Adrenal gland (tissue), 5 donors: ENCODE measurements around the gene MGMT.

Source experiments
- CTCF ChIP-seq, 6 experiments: fragments of 450-650 bp in 4 of 6; fragments of 200-600 bp in 2 of 6; sonication (generic) in 1 of 6; IDR thresholded peaks; 1 replicate in 5 of 6; 2 replicates in 1 of 6; pipeline versions ENCODE4 v1.5.1 to v1.8.0; 2016 to 2021; ENCODE audit warnings: antibody characterized with exemption in 6 of 6, mild to moderate bottlenecking in 2 of 6, moderate library complexity in 1 of 6
- POLR2A ChIP-seq, 2 donors: fragments of 450-650 bp; IDR thresholded peaks; one replicate each; pipeline ENCODE4 v1.6.1; 2017; ENCODE audit warnings: antibody characterized with exemption in 2 of 2, mild to moderate bottlenecking in 2 of 2, moderate library complexity in 1 of 2
- donor health status: DM: no; HTN: no; CAD: no.

GRCh38 chr10:129604333-129605032 is 137.4 kb downstream of the MGMT start:
- TF ChIP-seq CTCF (IDR thresholded peaks at IDR 0.05) (no peak), POLR2A (IDR thresholded peaks at IDR 0.05) (no peak)
